D721Med (cell line): ENCODE results near the gene CD47.

Source experiments
- DNase-seq: peaks from one replicate; pipeline ENCODE4 v3.0.0; 2011; ENCODE audit warnings: low spot score; ENCODE audit not compliant: insufficient read length
- FAIRE-seq: peaks from 2 replicates; lab custom pipeline; 2011; peaks lifted over from hg19 to GRCh38; lab: Jason Lieb, UNC
- CTCF ChIP-seq: IDR thresholded peaks from 2 replicates; pipeline ENCODE4 v1.5.1; 2012; ENCODE audit warnings: mild to moderate bottlenecking, control low read depth; ENCODE audit not compliant: insufficient read depth; ENCODE audit errors: missing control alignments

Gene CD47

GRCh38 chr3:108053483-108053882, 37.3 kb downstream of the CD47 start:
- TF ChIP-seq CTCF, result no peak
- DNase-seq (no peak), FAIRE-seq (no peak)

GRCh38 chr3:108053067-108053466, 37.8 kb downstream of the CD47 start:
- no peak for DNase-seq
- no peak for TF ChIP-seq CTCF
- no peak for FAIRE-seq

- TF ChIP-seq CTCF, result no peak
- no peak for FAIRE-seq
- DNase-seq, result no peak
Observed at GRCh38 chr3:108051005-108051404, 39.8 kb downstream of the CD47 start.

- FAIRE-seq (no peak), DNase-seq (no peak)
- TF ChIP-seq CTCF, result no peak
Observed at GRCh38 chr3:108047987-108048386, 42.8 kb downstream of the CD47 start.

GRCh38 chr3:108046247-108046646, 44.6 kb downstream of the CD47 start:
- no peak for DNase-seq
- TF ChIP-seq CTCF, result no peak
- no peak for FAIRE-seq

GRCh38 chr3:108044699-108045098, 46.1 kb downstream of the CD47 start:
- no peak for FAIRE-seq
- no peak for DNase-seq
- TF ChIP-seq CTCF, result no peak

GRCh38 chr3:108042300-108042699, 48.5 kb downstream of the CD47 start:
- no peak for TF ChIP-seq CTCF
- FAIRE-seq, result no peak
- DNase-seq, result no peak
